Erythroblast (primary cell): Measurements from ENCODE around the gene TLK1.

Experiments
- DNase-seq, 2 experiments: peaks; one replicate each; lab custom pipeline; 2025; lab: John Stamatoyannopoulos, UW
- GATA1 ChIP-seq: IDR thresholded peaks from 2 replicates; pipeline ENCODE4 v1.6.1; 2011; ENCODE audit warnings: low read depth, mild to moderate bottlenecking, control low read depth, low read length, moderate library complexity
- POLR2A ChIP-seq: IDR thresholded peaks from 2 replicates; pipeline ENCODE4 v1.6.1; 2011; ENCODE audit warnings: mild to moderate bottlenecking, low read length

The TLK1 gene

GRCh38 chr2:171143670-171144062 lies 17.0 kb downstream of the TLK1 start:
- DNase-seq: no peak
- TF ChIP-seq POLR2A: no peak
- TF ChIP-seq GATA1: no peak

- DNase-seq: no peak
- TF ChIP-seq GATA1 (no peak), POLR2A (no peak)
Measured at GRCh38 chr2:171142398-171142797, 18.3 kb downstream of the TLK1 start.

GRCh38 chr2:171141320-171141719 lies 19.4 kb downstream of the TLK1 start:
- TF ChIP-seq GATA1 (no peak), POLR2A (no peak)
- peak; percentile 29 to 38 for DNase-seq

GRCh38 chr2:171139860-171140259 lies 20.8 kb downstream of the TLK1 start:
- DNase-seq: no peak
- TF ChIP-seq GATA1 (no peak), POLR2A (no peak)

GRCh38 chr2:171136024-171136423 lies 24.7 kb downstream of the TLK1 start:
- TF ChIP-seq POLR2A: no peak
- TF ChIP-seq GATA1: no peak
- DNase-seq: no peak

- TF ChIP-seq POLR2A (no peak), GATA1 (no peak)
- no peak for DNase-seq
Measured at GRCh38 chr2:171134624-171135230, 26.0 kb downstream of the TLK1 start.

- no peak for DNase-seq
- TF ChIP-seq GATA1 (no peak), POLR2A (no peak)
Measured at GRCh38 chr2:171132086-171132485, 28.6 kb downstream of the TLK1 start.

- DNase-seq: no peak
- no peak for TF ChIP-seq POLR2A
- no peak for TF ChIP-seq GATA1
Measured at GRCh38 chr2:171128461-171128860, 32.2 kb downstream of the TLK1 start.

- no peak for DNase-seq
Measured at GRCh38 chr2:171124541-171124940, 36.2 kb downstream of the TLK1 start.

GRCh38 chr2:171109571-171109970 lies 51.1 kb downstream of the TLK1 start:
- DNase-seq: no peak
- TF ChIP-seq POLR2A (no peak), GATA1 (no peak)

More at GRCh38 chr2:171124541-171124940, 36.2 kb downstream of the TLK1 start:
- TF ChIP-seq GATA1: no peak
- TF ChIP-seq POLR2A: no peak

GRCh38 chr2:171109020-171109419 lies 51.7 kb downstream of the TLK1 start:
- peak in 1 of 2 experiments; percentile 9 for DNase-seq
- no peak for TF ChIP-seq GATA1
- TF ChIP-seq POLR2A: no peak

- no peak for DNase-seq
- TF ChIP-seq GATA1: no peak
- TF ChIP-seq POLR2A: no peak
Measured at GRCh38 chr2:171107803-171108202, 52.9 kb downstream of the TLK1 start.

- TF ChIP-seq GATA1 (no peak), POLR2A (no peak)
- DNase-seq: no peak
Measured at GRCh38 chr2:171104379-171104778, 56.3 kb downstream of the TLK1 start.

- no peak for DNase-seq
- no peak for TF ChIP-seq POLR2A
- no peak for TF ChIP-seq GATA1
Measured at GRCh38 chr2:171102802-171103201, 57.9 kb downstream of the TLK1 start.

GRCh38 chr2:171100370-171100769 lies 60.3 kb downstream of the TLK1 start:
- no peak for DNase-seq
- TF ChIP-seq POLR2A (no peak), GATA1 (no peak)

- no peak for DNase-seq
- TF ChIP-seq GATA1 (no peak), POLR2A (no peak)
Measured at GRCh38 chr2:171098607-171099006, 62.1 kb downstream of the TLK1 start.
